HEK293 (cell line): Measurements from ENCODE around the gene FGF12.

Experiments
- CTCF ChIP-seq: fragments of 450-650 bp; formaldehyde crosslinking; IDR thresholded peaks from 2 replicates; pipeline ENCODE4 v1.5.1; 2016; ENCODE audit warnings: missing biosample characterization, missing genetic modification characterization
- ZBTB10 ChIP-seq: fragments of 450-650 bp; formaldehyde crosslinking; IDR thresholded peaks from 2 replicates; pipeline ENCODE4 v1.5.1; 2016; ENCODE audit warnings: missing biosample characterization, missing genetic modification characterization
- ZBTB7A ChIP-seq: fragments of 450-650 bp; formaldehyde crosslinking; IDR thresholded peaks from 2 replicates; pipeline ENCODE4 v1.5.1; 2016; ENCODE audit warnings: low read depth, missing biosample characterization, missing genetic modification characterization
- ZFP37 ChIP-seq: fragments of 450-650 bp; formaldehyde crosslinking; IDR thresholded peaks from 2 replicates; pipeline ENCODE4 v1.5.1; 2016; ENCODE audit warnings: missing biosample characterization, missing genetic modification characterization
- ZNF112 ChIP-seq: fragments of 450-650 bp; formaldehyde crosslinking; IDR thresholded peaks from 2 replicates; pipeline ENCODE4 v1.5.0; 2017; ENCODE audit warnings: missing biosample characterization, missing genetic modification characterization
- ZNF157 ChIP-seq: fragments of 450-650 bp; formaldehyde crosslinking; IDR thresholded peaks from 2 replicates; pipeline ENCODE4 v1.5.1; 2016; ENCODE audit warnings: missing biosample characterization, missing genetic modification characterization
- ZNF639 ChIP-seq: fragments of 450-650 bp; formaldehyde crosslinking; IDR thresholded peaks from 2 replicates; pipeline ENCODE4 v1.5.1; 2016; ENCODE audit warnings: missing biosample characterization, missing genetic modification characterization
- ZNF777 ChIP-seq: fragments of 450-650 bp; formaldehyde crosslinking; IDR thresholded peaks from 2 replicates; pipeline ENCODE4 v1.5.1; 2017; ENCODE audit warnings: missing biosample characterization, missing genetic modification characterization, borderline replicate concordance
- TF ChIP-seq, protein P1 (sequence below): fragments of 450-650 bp; formaldehyde crosslinking; IDR thresholded peaks from 2 replicates; pipeline ENCODE4 v1.5.1; 2016; ENCODE audit warnings: missing biosample characterization, missing genetic modification characterization
- TF ChIP-seq, protein P2 (sequence below): fragments of 450-650 bp; formaldehyde crosslinking; IDR thresholded peaks from 2 replicates; pipeline ENCODE4 v1.5.1; 2017; ENCODE audit warnings: missing biosample characterization, missing genetic modification characterization

DNA sequence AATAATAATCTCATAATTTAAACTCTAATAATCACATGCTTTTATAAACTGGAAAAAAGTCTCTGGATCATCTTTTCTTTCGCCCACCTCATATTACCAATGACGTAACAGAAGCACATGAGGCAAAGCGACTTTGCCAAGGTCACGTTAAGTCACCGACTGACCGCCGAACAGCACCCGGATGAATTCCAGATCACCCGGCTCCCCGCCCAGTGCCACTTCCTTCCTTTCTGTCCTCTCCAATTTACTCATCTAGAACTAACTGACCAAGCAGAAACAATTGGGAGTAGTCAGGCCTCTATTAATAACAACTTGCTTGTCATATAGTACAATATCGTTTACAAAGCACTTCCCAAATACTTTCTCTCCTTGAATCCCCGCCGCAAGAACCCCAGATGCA, 21.1 kb downstream of the FGF12 start:
- TF ChIP-seq ZFP37 (no peak), ZNF777 (tag by site-specific recombination) (no peak), CTCF (tag by site-specific recombination) (no peak), ZNF112 (tag by site-specific recombination) (no peak), ZBTB10 (tag by site-specific recombination) (no peak), ZNF639 (tag by site-specific recombination) (no peak), ZNF157 (tag by site-specific recombination) (no peak), ZBTB7A (tag by site-specific recombination) (no peak)
- TF ChIP-seq, protein P1, sequence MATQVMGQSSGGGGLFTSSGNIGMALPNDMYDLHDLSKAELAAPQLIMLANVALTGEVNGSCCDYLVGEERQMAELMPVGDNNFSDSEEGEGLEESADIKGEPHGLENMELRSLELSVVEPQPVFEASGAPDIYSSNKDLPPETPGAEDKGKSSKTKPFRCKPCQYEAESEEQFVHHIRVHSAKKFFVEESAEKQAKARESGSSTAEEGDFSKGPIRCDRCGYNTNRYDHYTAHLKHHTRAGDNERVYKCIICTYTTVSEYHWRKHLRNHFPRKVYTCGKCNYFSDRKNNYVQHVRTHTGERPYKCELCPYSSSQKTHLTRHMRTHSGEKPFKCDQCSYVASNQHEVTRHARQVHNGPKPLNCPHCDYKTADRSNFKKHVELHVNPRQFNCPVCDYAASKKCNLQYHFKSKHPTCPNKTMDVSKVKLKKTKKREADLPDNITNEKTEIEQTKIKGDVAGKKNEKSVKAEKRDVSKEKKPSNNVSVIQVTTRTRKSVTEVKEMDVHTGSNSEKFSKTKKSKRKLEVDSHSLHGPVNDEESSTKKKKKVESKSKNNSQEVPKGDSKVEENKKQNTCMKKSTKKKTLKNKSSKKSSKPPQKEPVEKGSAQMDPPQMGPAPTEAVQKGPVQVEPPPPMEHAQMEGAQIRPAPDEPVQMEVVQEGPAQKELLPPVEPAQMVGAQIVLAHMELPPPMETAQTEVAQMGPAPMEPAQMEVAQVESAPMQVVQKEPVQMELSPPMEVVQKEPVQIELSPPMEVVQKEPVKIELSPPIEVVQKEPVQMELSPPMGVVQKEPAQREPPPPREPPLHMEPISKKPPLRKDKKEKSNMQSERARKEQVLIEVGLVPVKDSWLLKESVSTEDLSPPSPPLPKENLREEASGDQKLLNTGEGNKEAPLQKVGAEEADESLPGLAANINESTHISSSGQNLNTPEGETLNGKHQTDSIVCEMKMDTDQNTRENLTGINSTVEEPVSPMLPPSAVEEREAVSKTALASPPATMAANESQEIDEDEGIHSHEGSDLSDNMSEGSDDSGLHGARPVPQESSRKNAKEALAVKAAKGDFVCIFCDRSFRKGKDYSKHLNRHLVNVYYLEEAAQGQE (tag by site-specific recombination), result no peak
- TF ChIP-seq, protein P2, sequence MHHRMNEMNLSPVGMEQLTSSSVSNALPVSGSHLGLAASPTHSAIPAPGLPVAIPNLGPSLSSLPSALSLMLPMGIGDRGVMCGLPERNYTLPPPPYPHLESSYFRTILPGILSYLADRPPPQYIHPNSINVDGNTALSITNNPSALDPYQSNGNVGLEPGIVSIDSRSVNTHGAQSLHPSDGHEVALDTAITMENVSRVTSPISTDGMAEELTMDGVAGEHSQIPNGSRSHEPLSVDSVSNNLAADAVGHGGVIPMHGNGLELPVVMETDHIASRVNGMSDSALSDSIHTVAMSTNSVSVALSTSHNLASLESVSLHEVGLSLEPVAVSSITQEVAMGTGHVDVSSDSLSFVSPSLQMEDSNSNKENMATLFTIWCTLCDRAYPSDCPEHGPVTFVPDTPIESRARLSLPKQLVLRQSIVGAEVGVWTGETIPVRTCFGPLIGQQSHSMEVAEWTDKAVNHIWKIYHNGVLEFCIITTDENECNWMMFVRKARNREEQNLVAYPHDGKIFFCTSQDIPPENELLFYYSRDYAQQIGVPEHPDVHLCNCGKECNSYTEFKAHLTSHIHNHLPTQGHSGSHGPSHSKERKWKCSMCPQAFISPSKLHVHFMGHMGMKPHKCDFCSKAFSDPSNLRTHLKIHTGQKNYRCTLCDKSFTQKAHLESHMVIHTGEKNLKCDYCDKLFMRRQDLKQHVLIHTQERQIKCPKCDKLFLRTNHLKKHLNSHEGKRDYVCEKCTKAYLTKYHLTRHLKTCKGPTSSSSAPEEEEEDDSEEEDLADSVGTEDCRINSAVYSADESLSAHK, result no peak
